Measurements from ENCODE around the gene TNFAIP3. TPM values are rescaled to one million over a fixed set of nuclear protein-coding genes. Genes with fewer than 3 reads are reported as not detected.

Gene TNFAIP3
- polyA plus RNA-seq, 3 donors, result 7.1 to 92.0 (median 15.6) TPM

GRCh38 chr6:137873273-137873762, 6.3 kb downstream of the TNFAIP3 start:
- 2 to 31% (median 6%) methylated on average over 7 of the region's 7 CpGs for WGBS, 3 donors

DNA sequence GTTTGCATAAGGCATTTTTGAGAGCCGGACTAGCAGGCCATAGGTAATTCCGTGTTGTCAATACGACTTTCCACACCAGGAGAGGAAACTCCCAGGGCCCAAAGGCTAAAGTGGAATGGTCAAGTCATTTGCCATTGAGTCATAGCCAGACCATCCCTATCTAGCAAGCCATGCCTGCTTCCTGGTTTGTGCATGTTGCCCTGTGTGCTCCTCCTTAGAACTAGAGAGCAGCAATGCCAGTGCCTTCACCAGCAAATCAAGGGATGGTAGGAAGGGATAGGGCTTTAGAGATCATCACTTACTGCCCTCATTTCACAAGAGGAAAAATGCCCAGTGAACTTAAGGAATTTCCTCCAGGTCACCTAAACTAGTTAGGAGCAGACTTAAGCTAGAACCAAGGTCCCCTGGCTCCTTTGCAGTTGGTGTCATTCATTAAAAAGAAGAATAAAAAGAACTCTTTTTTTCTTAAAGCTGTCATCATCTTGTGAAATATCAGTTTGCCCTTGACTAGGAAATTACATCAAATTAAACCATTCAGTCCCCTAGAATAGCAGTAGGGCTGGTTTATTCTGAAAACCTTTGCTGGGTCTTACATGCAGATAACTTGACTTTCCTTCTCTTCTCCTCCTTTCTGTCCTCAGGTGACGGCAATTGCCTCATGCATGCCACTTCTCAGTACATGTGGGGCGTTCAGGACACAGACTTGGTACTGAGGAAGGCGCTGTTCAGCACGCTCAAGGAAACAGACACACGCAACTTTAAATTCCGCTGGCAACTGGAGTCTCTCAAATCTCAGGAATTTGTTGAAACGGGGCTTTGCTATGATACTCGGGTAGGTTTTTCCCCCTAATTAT, 7.4 kb downstream of the TNFAIP3 start:
- H3K27ac ChIP-seq (ENCODE audit: low read depth, low read length), result no peak overlapping the region
- 63 to 91% (median 69%) methylated on average over 11 of the region's 11 CpGs for WGBS, 3 donors

More at GRCh38 chr6:137873273-137873762, 6.3 kb downstream of the TNFAIP3 start:
- no peak overlapping the region for H3K27ac ChIP-seq (ENCODE audit: low read depth, low read length)

GRCh38 chr6:137875058-137875520, 8.0 kb downstream of the TNFAIP3 start:
- no peak overlapping the region for H3K27ac ChIP-seq (ENCODE audit: low read depth, low read length)
- 88 to 90% (median 89%) methylated on average over 6 of the region's 6 CpGs for WGBS, 3 donors

- 85 to 95% (median 87%) methylated on average over 3 of the region's 3 CpGs for WGBS, 3 donors
- H3K27ac ChIP-seq (ENCODE audit: low read depth, low read length), result no peak overlapping the region
Measured at GRCh38 chr6:137875606-137876005, 8.5 kb downstream of the TNFAIP3 start.

DNA sequence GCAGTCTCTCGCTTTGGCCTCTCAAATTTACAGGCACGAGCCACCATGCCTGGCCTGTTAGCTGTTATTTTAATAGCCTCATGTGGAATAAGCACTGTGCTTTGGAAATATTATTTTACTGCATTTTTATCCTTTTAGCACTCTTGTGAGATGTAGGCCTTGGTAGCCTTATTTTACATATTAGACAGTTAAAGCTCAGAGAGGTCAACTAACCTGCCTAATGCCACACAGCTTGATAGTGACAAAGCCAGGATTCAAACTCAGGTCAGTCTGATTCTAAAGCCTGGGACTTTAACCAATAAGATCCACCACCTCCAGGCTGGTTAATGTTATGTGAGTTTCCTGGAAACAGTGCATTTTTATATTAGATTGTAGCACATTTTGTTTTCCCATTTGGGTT, 9.5 kb downstream of the TNFAIP3 start:
- 88 to 98% (median 98%) methylated on average over 2 of the region's 2 CpGs for WGBS, 3 donors
- H3K27ac ChIP-seq (ENCODE audit: low read depth, low read length), result no peak overlapping the region

GRCh38 chr6:137877113-137877512, 10.1 kb downstream of the TNFAIP3 start:
- no peak overlapping the region for H3K27ac ChIP-seq (ENCODE audit: low read depth, low read length)
- WGBS, 3 donors, result 93 to 99% (median 95%) methylated on average over 3 of the region's 3 CpGs

DNA sequence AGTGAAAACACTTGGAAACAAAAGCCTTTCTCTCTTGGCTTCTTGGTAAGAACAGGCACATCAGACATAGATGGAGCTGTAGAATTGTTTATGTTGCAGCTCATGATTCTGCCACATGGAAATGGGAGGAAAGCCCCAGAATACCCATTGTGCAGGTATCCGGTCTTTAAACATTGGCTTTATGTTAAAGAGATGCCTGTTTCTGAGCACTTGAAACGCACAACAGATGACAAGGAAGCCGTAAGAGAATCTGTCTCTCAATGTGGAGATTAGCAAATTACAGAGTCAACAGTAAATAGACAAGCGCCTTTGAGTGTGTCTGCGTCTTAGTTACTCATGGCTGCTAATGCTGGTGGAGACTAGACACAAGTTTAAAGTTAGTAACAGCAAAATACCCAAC, 10.5 kb downstream of the TNFAIP3 start:
- H3K27ac ChIP-seq (ENCODE audit: low read depth, low read length), result no peak overlapping the region
- 94 to 98% (median 95%) methylated on average over 5 of the region's 5 CpGs for WGBS, 3 donors

DNA sequence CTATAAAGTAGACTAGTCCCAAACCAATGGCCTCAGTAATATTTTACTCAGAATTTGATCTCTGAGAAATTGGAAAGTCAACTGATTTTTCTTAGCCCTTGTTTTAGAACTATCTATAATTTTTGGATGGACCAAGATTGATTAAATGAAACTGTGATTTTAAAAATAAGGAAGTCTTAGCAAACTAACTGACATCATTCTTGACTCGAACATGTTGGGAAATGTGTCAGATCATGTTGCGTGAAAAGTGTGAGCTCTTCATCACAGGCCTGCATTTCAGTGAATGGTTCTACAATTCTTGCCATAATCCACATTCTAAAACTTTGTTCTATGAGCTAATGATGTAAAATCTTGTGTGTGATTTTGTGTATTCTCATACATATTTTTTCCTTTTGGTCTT, 11.0 kb downstream of the TNFAIP3 start:
- WGBS, 3 donors, result 50 to 89% (median 50%) methylated on average over 2 of the region's 2 CpGs
- no peak overlapping the region for H3K27ac ChIP-seq (ENCODE audit: low read depth, low read length)

- WGBS, 3 donors, result 77 to 83% (median 80%) methylated on average over 33 of the region's 33 CpGs
- no peak overlapping the region for H3K27ac ChIP-seq (ENCODE audit: low read depth, low read length)
Measured at GRCh38 chr6:137878486-137879285, 11.6 kb downstream of the TNFAIP3 start.

GRCh38 chr6:137879299-137879698, 12.2 kb downstream of the TNFAIP3 start:
- 73 to 83% (median 74%) methylated on average over 7 of the region's 7 CpGs for WGBS, 3 donors
- H3K27ac ChIP-seq (ENCODE audit: low read depth, low read length), result no peak overlapping the region

- 87 to 90% (median 87%) methylated on average over 13 of the region's 13 CpGs for WGBS, 3 donors
- no peak overlapping the region for H3K27ac ChIP-seq (ENCODE audit: low read depth, low read length)
Measured at GRCh38 chr6:137879885-137880745, 13.1 kb downstream of the TNFAIP3 start.

- 84 to 87% (median 86%) methylated on average over 21 of the region's 21 CpGs for WGBS, 3 donors
- H3K27ac ChIP-seq (ENCODE audit: low read depth, low read length), result no peak overlapping the region
Measured at GRCh38 chr6:137880746-137881521, 13.9 kb downstream of the TNFAIP3 start.

GRCh38 chr6:137881522-137881886, 14.4 kb downstream of the TNFAIP3 start:
- H3K27ac ChIP-seq (ENCODE audit: low read depth, low read length), result no peak overlapping the region
- WGBS, 3 donors, result 89 to 95% (median 90%) methylated on average over 9 of the region's 9 CpGs

DNA sequence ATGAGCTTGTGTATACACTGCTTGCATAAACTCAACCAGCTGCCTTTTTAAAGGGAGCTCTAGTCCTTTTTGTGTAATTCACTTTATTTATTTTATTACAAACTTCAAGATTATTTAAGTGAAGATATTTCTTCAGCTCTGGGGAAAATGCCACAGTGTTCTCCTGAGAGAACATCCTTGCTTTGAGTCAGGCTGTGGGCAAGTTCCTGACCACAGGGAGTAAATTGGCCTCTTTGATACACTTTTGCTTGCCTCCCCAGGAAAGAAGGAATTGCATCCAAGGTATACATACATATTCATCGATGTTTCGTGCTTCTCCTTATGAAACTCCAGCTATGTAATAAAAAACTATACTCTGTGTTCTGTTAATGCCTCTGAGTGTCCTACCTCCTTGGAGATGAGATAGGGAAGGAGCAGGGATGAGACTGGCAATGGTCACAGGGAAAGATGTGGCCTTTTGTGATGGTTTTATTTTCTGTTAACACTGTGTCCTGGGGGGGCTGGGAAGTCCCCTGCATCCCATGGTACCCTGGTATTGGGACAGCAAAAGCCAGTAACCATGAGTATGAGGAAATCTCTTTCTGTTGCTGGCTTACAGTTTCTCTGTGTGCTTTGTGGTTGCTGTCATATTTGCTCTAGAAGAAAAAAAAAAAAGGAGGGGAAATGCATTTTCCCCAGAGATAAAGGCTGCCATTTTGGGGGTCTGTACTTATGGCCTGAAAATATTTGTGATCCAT, 15.3 kb downstream of the TNFAIP3 start:
- no peak overlapping the region for H3K27ac ChIP-seq (ENCODE audit: low read depth, low read length)
- WGBS, 3 donors, result 72 to 86% (median 80%) methylated on average over 2 of the region's 2 CpGs

GRCh38 chr6:137883400-137884148, 16.5 kb downstream of the TNFAIP3 start:
- 32 to 77% (median 39%) methylated on average over 7 of the region's 7 CpGs for WGBS, 3 donors
- H3K27ac ChIP-seq (ENCODE audit: low read depth, low read length), result no peak overlapping the region

DNA sequence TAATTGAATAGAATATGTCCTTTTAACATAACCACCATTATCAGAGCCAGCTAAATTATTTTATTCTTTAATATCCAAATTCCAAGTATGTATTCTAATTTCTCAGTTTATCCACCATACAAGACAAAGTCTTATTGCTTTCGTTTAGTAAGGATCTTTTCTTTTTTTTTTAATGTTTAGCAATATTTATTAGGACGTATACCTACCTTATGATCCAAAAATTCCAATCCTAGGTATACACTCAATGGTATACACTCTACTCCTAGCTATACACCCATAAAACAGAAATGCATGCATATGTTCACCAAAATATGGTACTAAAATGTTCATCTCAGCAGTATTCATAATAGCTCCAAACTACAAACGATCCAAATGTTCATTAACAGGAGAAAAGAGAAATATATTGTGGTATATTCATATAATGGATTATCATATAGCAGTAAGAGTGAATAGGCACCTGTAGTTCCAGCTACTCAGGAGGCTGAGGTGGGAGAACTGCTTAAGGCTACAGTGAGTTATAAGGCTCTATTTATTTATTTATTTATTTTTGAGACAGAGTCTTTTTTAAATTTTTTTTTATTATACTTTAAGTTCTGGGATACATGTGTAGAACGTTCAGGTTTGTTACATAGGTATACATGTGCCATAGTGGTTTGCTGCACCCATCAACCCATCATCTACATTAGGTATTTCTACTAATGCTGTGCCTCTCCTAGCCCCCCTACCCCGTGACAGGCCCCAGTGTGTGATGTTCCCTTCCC, 17.3 kb downstream of the TNFAIP3 start:
- WGBS, 3 donors, result 90 to 94% (median 90%) methylated on average over 5 of the region's 5 CpGs

More for the DNA sequence above, 17.3 kb downstream of the TNFAIP3 start:
- no peak overlapping the region for H3K27ac ChIP-seq (ENCODE audit: low read depth, low read length)

All from adipose tissue (tissue), 3 donors.